GM19438 (cell line): ENCODE data around the gene SLC26A1.
"Not testable (repeated sequence)": the region's sequence is repeated elsewhere in the genome, so short reads cannot be mapped to it uniquely, and the experiment has no call there.

Source experiments
- ATAC-seq: cut with Tn5 transposase; IDR thresholded peaks from one replicate; pipeline ENCODE4 v1.9.1; 2021; ENCODE audit warnings: low read depth; ENCODE audit not compliant: unreplicated experiment

Gene SLC26A1

GRCh38 chr4:986879-987623, 6.2 kb downstream of the SLC26A1 start, which contains the start of gene IDUA:
Gene IDUA, plus strand, starts transcription at chr4:987044. Its CDS starts 41 bp downstream, at chr4:987085.
- ATAC-seq, result peak; percentile 86

GRCh38 chr4:986428-986878, 6.8 kb downstream of the SLC26A1 start:
- ATAC-seq, result peak; percentile 14

DNA sequence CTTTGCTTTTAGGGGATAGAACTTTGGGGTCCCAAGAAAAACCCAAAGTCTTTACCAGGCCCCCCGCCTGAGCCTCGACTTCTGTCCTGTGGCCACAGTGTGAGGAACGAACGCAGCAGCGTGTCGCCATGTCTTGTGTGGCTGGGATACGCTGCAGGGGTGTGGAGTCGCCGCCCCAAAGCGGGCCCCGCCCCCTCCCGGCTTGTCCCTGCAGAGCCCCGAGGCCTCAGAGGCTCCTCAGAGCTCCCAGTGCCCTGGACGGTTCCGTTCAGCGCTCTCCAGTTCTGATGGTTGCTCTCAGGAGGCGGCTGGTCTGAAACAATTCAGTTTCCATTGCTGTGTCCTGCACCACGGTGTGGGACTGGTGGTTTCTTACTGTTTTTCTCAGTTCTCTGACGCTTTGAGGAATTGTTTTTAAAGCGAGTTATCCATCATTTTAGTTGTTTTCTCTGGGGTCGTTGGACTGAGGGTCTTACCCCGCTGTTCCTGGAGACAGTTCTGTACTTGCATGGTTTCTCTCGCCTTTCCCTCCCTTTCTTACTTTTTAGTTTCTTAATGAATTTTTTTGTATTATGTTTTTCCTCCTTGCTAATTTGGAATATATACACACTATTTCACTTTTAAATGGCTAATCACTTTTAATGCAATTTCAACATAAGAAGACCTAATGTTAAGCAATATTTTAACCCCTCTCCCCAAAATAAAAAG, 7.9 kb downstream of the SLC26A1 start:
- no peak for ATAC-seq

DNA sequence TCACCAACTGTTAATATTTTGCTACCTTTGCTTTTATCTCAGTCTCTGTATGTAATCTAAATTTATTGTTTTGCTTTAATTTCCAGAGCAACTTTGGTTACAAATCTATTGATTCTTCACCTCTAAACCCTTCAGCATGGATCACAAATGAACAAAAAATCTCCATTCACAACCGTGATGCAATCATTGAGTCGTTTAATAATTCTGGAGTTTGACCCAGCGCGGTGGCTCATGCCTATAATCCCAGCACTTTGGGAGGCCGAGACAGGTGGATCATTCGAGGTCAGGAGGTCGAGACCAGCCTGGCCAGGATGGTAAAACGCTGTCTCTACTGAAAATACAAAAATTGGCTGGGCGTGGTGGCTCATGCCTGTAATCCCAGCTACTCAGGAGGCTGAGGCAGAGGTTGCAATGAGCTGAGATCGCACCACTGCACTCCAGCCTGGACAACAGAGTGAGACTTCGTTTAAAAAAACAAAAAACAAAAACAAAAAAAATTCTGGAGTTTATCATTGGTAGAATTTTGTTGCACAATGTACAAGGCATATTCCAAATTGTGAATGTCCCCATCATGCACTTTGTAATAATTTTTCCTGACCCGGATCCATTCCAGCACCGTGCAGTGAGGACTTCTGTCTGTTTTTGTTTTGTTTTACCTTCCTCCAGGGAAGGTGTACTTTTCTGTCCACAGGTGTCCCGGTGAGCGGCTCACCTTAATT, 8.7 kb downstream of the SLC26A1 start:
- ATAC-seq, result no peak

DNA sequence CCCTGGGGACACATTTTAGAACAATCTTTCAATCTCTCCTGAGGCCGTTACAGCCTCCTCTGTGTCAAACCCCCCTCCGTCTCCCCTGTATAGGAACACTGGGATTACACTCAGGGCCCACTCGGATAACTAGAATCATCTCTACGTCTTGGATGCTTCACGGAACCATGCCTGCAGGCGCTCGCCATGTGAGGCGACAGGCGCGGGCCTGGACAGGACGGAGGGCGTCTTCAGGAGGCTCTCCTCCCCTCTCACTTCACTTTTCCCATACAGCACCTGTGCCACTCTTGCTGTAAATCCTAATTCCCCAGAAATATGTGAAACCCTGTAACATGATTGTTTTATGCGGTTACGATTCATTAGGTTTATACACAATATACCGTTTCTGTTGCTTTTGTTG, 10.4 kb downstream of the SLC26A1 start:
- no peak for ATAC-seq

DNA sequence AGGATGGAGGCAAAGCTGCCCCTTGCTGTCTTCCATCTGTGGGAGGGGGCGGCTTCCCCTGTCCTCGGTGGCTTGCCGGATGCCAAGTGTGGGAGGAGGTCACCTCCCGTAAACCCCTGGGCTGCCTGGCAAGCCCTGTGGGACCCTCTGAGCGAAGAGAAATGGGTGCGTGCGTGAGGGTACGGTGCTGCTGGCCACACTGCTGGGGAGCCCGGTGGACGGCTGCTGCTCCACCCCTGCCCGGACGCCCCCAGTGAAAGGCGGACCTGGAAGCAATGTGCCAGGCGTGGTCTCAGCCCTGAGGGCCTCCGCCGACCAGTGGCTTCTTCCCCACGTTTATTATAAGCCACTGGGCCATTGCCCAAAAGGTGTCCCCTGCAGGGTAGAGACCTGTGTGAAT, 10.9 kb downstream of the SLC26A1 start:
- no peak for ATAC-seq

GRCh38 chr4:978957-979701, 14.1 kb downstream of the SLC26A1 start:
- no peak for ATAC-seq

- not testable (repeated sequence) for ATAC-seq
These were observed 17.2 kb downstream of the SLC26A1 start for GRCh38 chr4:976016-976415.

- no peak for ATAC-seq
These were observed 18.5 kb downstream of the SLC26A1 start for GRCh38 chr4:974668-975067.

DNA sequence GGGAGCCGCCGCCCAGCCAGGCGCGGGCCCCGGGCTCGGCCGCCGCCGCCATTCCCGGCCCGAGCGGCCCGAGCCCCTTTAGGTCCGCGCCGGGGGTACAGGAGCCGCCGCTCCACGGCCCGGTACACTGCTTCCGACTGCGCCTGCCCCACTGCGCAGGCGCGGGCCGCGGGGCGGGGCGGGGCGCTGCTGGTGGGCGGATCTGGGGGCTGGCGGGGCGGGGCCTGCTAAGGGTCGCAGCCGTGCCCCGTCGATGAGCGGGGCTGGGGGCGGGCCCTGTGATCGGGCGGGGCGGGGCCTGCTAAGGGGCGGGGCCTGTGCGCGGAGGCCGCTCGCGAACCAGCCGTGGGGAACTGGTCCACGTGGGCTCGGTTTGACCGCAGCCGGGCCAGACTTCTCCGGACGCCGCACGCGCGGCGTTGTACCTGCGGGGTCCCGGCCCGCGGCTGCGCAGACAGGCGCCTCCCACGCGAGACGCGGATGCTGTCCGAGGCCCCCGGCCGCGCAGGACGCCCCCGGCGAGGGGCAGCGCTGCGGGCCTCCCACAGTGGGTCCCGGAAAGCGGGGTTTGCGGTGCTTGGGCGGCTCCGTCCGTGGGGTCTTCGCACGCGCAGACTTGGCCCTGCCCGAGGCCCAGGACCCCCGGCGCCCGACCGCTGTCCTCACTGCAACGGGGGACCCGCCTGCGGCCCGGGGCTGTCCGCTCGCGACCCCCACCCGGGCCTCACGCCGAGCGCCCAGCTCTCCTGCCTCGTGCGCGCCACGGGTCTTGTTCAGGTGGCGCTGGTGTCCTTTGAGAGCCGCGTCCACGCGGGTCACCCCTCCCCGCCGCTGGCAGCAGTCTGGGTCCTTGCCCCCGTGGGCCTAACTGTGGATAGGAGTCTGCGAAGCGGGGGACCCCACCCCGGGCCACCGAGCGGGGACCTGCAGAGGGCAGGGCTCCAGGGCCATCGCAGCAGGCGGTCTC, 19.5 kb downstream of the SLC26A1 start, which contains the start of gene DGKQ:
DGKQ (minus strand) TSS at position 139 of the 967 bp plus-strand sequence; CDS start at position 52, 87 bp downstream.
- peak; percentile 66 for ATAC-seq

- peak; percentile 42 for ATAC-seq
These were observed 20.4 kb downstream of the SLC26A1 start for GRCh38 chr4:972651-973424.

DNA sequence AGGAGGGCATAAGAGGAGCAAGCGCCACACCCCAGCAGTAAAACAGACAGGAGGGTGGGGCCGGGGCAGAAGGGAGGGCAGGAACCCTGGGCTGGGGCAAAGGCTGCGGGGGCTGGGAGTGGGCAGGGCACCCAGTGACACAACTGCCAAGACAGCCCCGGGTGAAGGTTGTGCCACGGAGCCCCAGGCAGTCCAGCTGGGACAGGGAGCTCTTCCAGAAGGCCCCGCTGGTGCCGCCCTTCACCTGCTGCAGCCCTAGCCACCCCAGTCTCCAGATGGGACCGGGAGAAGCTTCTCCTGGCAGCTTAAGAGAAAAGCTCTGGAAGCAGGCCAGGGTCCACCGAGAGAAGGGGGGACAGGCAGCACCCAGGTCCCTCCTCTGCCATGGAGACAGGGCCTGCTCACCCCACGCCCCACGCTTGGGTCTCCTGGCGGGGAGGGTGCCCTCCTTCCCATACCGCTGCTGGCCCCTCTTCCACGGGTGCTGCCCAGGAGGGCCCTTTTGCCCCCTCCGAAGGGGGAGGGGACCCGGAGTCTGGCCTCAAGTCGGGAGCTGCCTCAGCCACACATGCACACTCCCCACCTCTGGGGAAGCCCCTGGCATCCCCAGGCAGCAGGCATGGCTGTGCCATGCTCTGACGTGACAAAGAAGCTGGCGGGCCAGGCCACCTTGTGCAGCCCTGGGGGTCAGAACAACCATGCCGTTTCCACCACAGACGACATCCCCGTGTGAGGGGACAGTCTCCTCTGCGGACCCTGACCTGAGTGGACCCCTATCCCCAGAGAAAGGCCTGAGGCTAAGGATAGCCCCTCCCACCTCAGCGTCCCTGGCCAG, 21.3 kb downstream of the SLC26A1 start:
- ATAC-seq, result no peak

- no peak for ATAC-seq
These were observed 22.2 kb downstream of the SLC26A1 start for GRCh38 chr4:970854-971520.

DNA sequence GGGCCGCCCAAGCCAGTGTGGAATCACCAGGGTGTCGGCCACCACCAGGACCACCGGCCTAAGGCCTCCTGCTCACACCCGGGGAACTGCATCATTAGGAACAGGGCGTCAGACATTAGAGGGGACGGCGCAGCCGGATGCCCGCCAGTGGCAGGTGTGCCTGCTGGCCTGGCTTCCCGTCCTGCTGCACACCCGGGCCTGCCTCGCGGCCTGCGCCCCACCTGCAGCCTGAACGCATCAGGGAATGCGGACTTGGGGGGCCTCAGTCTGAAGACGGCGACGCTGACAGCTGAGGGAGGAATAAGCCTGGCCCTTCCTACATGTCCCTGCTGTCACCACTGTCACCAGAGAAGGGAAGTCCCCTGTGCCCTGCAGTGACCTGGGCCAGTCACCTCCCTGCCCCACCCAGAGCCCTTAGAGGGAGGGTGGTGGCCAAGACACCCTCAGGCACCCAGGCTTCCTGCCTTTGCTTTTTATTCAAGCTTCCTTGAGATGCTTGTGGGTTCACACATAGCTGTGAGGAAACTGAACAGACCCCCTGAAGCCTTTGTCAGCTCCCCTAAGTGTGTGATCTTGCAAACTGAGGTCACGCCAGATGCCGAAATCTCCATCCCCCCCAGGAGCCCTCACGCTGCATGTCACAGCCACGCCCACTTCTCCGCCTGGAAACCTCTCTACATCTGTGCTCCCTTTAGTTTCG, 23.0 kb downstream of the SLC26A1 start:
- ATAC-seq, result no peak

GRCh38 chr4:968621-969394, 24.4 kb downstream of the SLC26A1 start:
- ATAC-seq, result no peak

DNA sequence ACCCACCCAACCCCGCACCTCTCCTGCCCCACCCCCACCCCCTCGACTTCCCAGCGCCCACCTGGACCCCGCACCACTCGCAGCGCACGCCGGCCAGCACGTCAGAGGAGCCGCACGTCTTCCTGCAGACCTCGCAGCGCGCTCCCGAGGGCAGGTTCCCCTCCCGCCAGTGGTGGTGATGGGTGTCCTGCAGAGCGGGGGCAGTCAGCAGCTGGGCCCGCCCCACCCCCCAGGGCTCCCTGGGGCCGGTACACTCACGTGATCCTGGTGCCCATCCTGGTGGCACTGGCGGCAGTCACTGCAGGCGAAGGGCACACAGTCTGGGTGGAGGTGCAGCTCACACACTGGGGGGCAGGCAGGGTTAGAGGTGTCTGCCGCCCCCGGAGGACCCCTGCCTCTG, 25.0 kb downstream of the SLC26A1 start:
- no peak for ATAC-seq
